CD14-positive monocyte (primary cell): Measurements from ENCODE around the gene PIM3. TPM values are rescaled to one million over a fixed set of nuclear protein-coding genes. Genes with fewer than 3 reads are reported as not detected.

Experiments used
- DNase-seq, 3 donors: peaks; one replicate each; pipeline ENCODE4 v3.0.0-alpha.2; 2011 to 2022
- H2AFZ ChIP-seq: 2 replicates; pipeline ENCODE4 v1.6.0; 2012; ENCODE audit warnings: mild to moderate bottlenecking, low read depth, low read length, inconsistent platforms; ENCODE audit not compliant: insufficient read depth, poor library complexity, severe bottlenecking
- H3K27ac ChIP-seq, 2 donors: 1 replicate in 1 of 2; 2 replicates in 1 of 2; pipeline ENCODE4 v1.5.1; 2012 to 2013; ENCODE audit warnings: low read length in 2 of 2, control low read depth in 1 of 2, inconsistent platforms in 1 of 2, low read depth in 1 of 2, mild to moderate bottlenecking in 1 of 2
- H3K27me3 ChIP-seq, 2 donors: one replicate each; pipeline versions ENCODE4 v1.6.0 to v1.6.1; 2011 to 2013; ENCODE audit warnings: low read length in 2 of 2; ENCODE audit not compliant: control insufficient read depth in 2 of 2, insufficient read depth in 2 of 2
- H3K36me3 ChIP-seq, 2 donors: replicated peaks in 1 of 2; 1 replicate in 1 of 2; 2 replicates in 1 of 2; pipeline versions ENCODE4 v1.5.1 to v1.6.1; 2012 to 2013; ENCODE audit warnings: low read length in 2 of 2, control low read depth in 1 of 2, inconsistent platforms in 1 of 2, mild to moderate bottlenecking in 1 of 2; ENCODE audit not compliant: insufficient read depth in 2 of 2, control insufficient read depth in 1 of 2
- H3K4me1 ChIP-seq, 2 donors: 1 replicate in 1 of 2; 2 replicates in 1 of 2; pipeline versions ENCODE4 v1.5.1 to v1.6.1; 2012 to 2013; ENCODE audit warnings: low read length in 2 of 2, control low read depth in 1 of 2, inconsistent platforms in 1 of 2, mild to moderate bottlenecking in 1 of 2, moderate library complexity in 1 of 2; ENCODE audit not compliant: insufficient read depth in 2 of 2, control insufficient read depth in 1 of 2
- H3K4me2 ChIP-seq: replicated peaks from 2 replicates; pipeline ENCODE3; 2012; ENCODE audit warnings: low read length, moderate library complexity, mild to moderate bottlenecking; ENCODE audit not compliant: poor library complexity, severe bottlenecking; ENCODE audit errors: extremely low read depth
- H3K4me3 ChIP-seq, 3 experiments: fragments of 200-600 bp in 1 of 3; sonication (generic) in 1 of 3; replicated peaks in 1 of 3; 1 replicate in 2 of 3; 2 replicates in 1 of 3; pipeline ENCODE4 v1.5.1; 2011 to 2013; ENCODE audit warnings: low read length in 3 of 3, mild to moderate bottlenecking in 3 of 3, control low read depth in 2 of 3, low read depth in 2 of 3, inconsistent platforms in 1 of 3, moderate library complexity in 1 of 3
- H3K79me2 ChIP-seq: 2 replicates; pipeline ENCODE4 v1.6.0; 2012; ENCODE audit warnings: mild to moderate bottlenecking, control low read depth, inconsistent platforms, low read length, moderate library complexity; ENCODE audit not compliant: insufficient read depth
- H3K9ac ChIP-seq: 2 replicates; pipeline ENCODE4 v1.6.0; 2017; ENCODE audit warnings: low read length, mild to moderate bottlenecking; ENCODE audit not compliant: insufficient read depth, poor library complexity, severe bottlenecking
- H3K9me3 ChIP-seq, 2 donors: replicated peaks in 1 of 2; 1 replicate in 1 of 2; 2 replicates in 1 of 2; pipeline versions ENCODE4 v1.5.1 to v1.6.1; 2012 to 2013; ENCODE audit warnings: low read length in 2 of 2, control low read depth in 1 of 2; ENCODE audit not compliant: control insufficient read depth in 1 of 2, insufficient read depth in 1 of 2
- H4K20me1 ChIP-seq: 2 replicates; pipeline ENCODE4 v1.6.0; 2012; ENCODE audit warnings: mild to moderate bottlenecking, low read length, control low read depth, moderate library complexity; ENCODE audit not compliant: insufficient read depth
- H3K27ac Mint-ChIP-seq, 7 donors: one replicate each; pipeline ENCODE4 v1.8.0; 2020; ENCODE audit warnings: mild to moderate bottlenecking in 7 of 7, mixed read lengths in 7 of 7, moderate library complexity in 6 of 7, inconsistent platforms in 2 of 7
- H3K27me3 Mint-ChIP-seq, 3 donors: one replicate each; pipeline ENCODE4 v1.8.0; 2021 to 2022; ENCODE audit warnings: low read depth in 3 of 3, mild to moderate bottlenecking in 3 of 3, mixed read lengths in 3 of 3, moderate library complexity in 3 of 3, inconsistent platforms in 1 of 3
- H3K36me3 Mint-ChIP-seq, 2 donors: one replicate each; pipeline ENCODE4 v1.8.0; 2020; ENCODE audit warnings: mixed read lengths in 2 of 2, inconsistent platforms in 1 of 2, mild to moderate bottlenecking in 1 of 2
- H3K4me1 Mint-ChIP-seq: one replicate; pipeline ENCODE4 v1.8.0; 2020; ENCODE audit warnings: mild to moderate bottlenecking, mixed read lengths
- H3K4me3 Mint-ChIP-seq, 2 donors: one replicate each; pipeline ENCODE4 v1.8.0; 2020; ENCODE audit warnings: mild to moderate bottlenecking in 2 of 2, mixed read lengths in 2 of 2, moderate library complexity in 1 of 2
- H3K9me3 Mint-ChIP-seq, 7 donors: one replicate each; pipeline ENCODE4 v1.8.0; 2020 to 2022; ENCODE audit warnings: mixed read lengths in 7 of 7, mild to moderate bottlenecking in 6 of 7, moderate library complexity in 6 of 7, inconsistent platforms in 2 of 7
- CTCF ChIP-seq: fragments of 200-600 bp; IDR thresholded peaks from one replicate; pipeline ENCODE4 v1.8.0; 2022; ENCODE audit warnings: antibody characterized with exemption, mild to moderate bottlenecking
- WGBS: methylation state at CpG from one replicate; pipeline ENCODE4 v1.1.5; 2013; ENCODE audit warnings: missing lambda C conversion rate; ENCODE audit not compliant: insufficient coverage; 5-methylcytosine and 5-hydroxymethylcytosine counted together
- intact Hi-C, 2 donors: fragments of 100-400 bp; cut with micrococcal nuclease; formaldehyde crosslinking; loops; one replicate each; pipeline versions ENCODE4 v1.15.0 to v1.15.1; 2023
- polyA plus RNA-seq, 3 donors: library from polyadenylated mRNA; depleted of rRNA in 1 of 3; unstranded in 2 of 3; stranded (reverse) in 1 of 3; fragments of 300-500 nt in 2 of 3; fragments of >200 nt in 1 of 3; fragmentation: Illumina TruSeq in 2 of 3; gene quantifications; 1 replicate in 2 of 3; 2 replicates in 1 of 3; pipeline ENCODE4 v1.2.3, GENCODE V29; 2012 to 2021

The PIM3 gene
- polyA plus RNA-seq, 3 donors, result 38.8 to 135 (median 40.4) TPM

- no peak for TF ChIP-seq CTCF
- H3K36me3 ChIP-seq, result no peaks in the 10 kb centered on the region
- Mint-ChIP-seq H3K9me3 (no peaks in the 10 kb centered on the region), H3K27me3 (peaks cover 0 to 4% (median 2%) of the 10 kb centered on the region in 3 donors), H3K4me3 (no peak overlapping the region), H3K4me1 (peaks cover 18% of the 10 kb centered on the region), H3K36me3 (no peaks in the 10 kb centered on the region), H3K27ac (no peak overlapping the region)
- H3K9ac ChIP-seq, result no peak overlapping the region
- H3K4me3 ChIP-seq, result no peak overlapping the region
- H3K79me2 ChIP-seq, result no peaks in the 10 kb centered on the region
- intact Hi-C loops, result no loop called here
- peaks cover 29 to 48% of the 10 kb centered on the region in 2 donors for H3K4me1 ChIP-seq
- DNase-seq, result no peak
- no peak overlapping the region for H3K4me2 ChIP-seq
- no peak overlapping the region for H2AFZ ChIP-seq
- no peaks in the 10 kb centered on the region for H3K9me3 ChIP-seq
- no peak overlapping the region for H3K27ac ChIP-seq
- H3K27me3 ChIP-seq, result no peaks in the 10 kb centered on the region
- H4K20me1 ChIP-seq, result no peaks in the 10 kb centered on the region
- WGBS, result 86% methylated on average over 4 of the region's 4 CpGs
These were observed 8.9 kb upstream of the PIM3 start for GRCh38 chr22:49951678-49951985.

DNA sequence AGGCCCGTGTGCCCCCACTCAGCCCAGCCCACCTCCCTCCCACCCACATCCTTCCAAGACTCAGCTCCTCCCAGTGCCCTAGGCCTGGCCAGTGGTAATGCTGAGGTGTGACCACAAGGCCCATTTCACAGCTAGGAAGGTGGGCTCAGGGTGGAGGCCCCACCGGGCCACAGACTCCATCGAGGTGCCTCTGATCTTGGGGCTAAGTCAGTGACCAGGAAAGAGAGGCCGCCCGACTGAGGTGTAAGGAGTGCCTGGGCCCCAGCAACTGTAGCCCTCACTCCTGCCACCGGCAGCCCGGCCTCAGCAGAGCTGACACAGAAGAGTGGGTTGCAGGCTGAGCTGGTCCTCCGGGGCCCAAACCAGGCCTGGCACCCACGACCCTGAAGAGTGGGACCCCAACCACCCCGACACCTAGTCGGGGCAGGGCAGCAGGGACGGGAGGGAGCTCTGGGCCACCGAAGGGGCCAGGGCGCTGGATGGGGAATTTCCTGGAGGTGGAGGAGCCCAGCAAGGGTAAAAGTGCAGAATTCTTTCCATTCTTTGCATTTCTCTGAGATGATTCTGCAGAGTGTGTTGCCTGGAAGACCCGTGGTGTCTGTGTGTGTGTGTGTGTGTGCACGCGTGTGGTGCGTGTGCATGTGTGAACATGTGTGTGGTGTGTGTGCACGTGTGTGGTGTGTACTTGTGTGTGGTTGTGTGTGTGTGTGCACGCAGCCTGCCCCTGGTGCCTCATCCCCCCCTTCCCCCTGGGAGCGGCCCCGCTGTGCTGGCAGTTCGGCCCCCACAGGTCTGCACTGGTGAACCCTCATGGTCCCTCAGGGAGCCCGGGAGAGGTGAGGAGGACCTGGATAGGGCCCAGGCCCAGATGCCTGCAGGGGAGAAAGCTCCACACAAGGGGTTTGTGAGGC, 8.3 kb upstream of the PIM3 start:
- Mint-ChIP-seq H3K4me3 (no peak overlapping the region), H3K27ac (peak overlapping the region in 1 of 7 donors; percentile 36), H3K27me3 (peaks cover 0 to 4% (median 2%) of the 10 kb centered on the region in 3 donors), H3K4me1 (peaks cover 18% of the 10 kb centered on the region), H3K36me3 (no peaks in the 10 kb centered on the region), H3K9me3 (no peaks in the 10 kb centered on the region)
- WGBS, result 93% methylated on average over 15 of the region's 24 CpGs
- no peak overlapping the region for H3K4me3 ChIP-seq
- H3K4me1 ChIP-seq, result peaks cover 29 to 48% of the 10 kb centered on the region in 2 donors
- H3K79me2 ChIP-seq, result no peaks in the 10 kb centered on the region
- DNase-seq, result no peak
- no peaks in the 10 kb centered on the region for H3K9me3 ChIP-seq
- H3K4me2 ChIP-seq, result no peak overlapping the region
- H4K20me1 ChIP-seq, result no peaks in the 10 kb centered on the region
- H3K9ac ChIP-seq, result no peak overlapping the region
- H3K27me3 ChIP-seq, result no peaks in the 10 kb centered on the region
- intact Hi-C loops, result no loop called here
- no peaks in the 10 kb centered on the region for H3K36me3 ChIP-seq
- TF ChIP-seq CTCF, result no peak
- no peak overlapping the region for H2AFZ ChIP-seq
- H3K27ac ChIP-seq, result no peak overlapping the region
